H9 (cell line): ENCODE results near the gene CARHSP1. TPM values are rescaled to one million over a fixed set of nuclear protein-coding genes. Genes with fewer than 3 reads are reported as not detected.

ENCODE experiments used
- DNase-seq: peaks from one replicate; pipeline ENCODE4 v3.0.0-alpha.2; 2017
- H2AFZ ChIP-seq: one replicate; pipeline ENCODE4 v1.6.1; 2013; ENCODE audit warnings: mild to moderate bottlenecking, low read length, control low read depth, moderate library complexity
- H2AK5ac ChIP-seq: 2 replicates; pipeline ENCODE4 v1.6.1; 2013; ENCODE audit warnings: low read length, control low read depth, mixed read lengths; ENCODE audit not compliant: insufficient read length
- H2BK120ac ChIP-seq: one replicate; pipeline ENCODE4 v1.6.1; 2013; ENCODE audit warnings: low read depth, mild to moderate bottlenecking, low read length, control low read depth, inconsistent platforms; ENCODE audit not compliant: poor library complexity, severe bottlenecking
- H2BK12ac ChIP-seq: 2 replicates; pipeline ENCODE4 v1.6.1; 2013; ENCODE audit warnings: low read length, control low read depth, mixed read lengths, low read depth; ENCODE audit not compliant: insufficient read length
- H2BK15ac ChIP-seq: 2 replicates; pipeline ENCODE4 v1.6.1; 2013; ENCODE audit warnings: low read depth, low read length, control low read depth
- H2BK20ac ChIP-seq: one replicate; pipeline ENCODE4 v1.6.1; 2013; ENCODE audit warnings: low read depth, mild to moderate bottlenecking, low read length, control low read depth, inconsistent platforms; ENCODE audit not compliant: poor library complexity, severe bottlenecking
- H2BK5ac ChIP-seq: 2 replicates; pipeline ENCODE4 v1.6.1; 2013; ENCODE audit warnings: low read length, control low read depth, mixed read lengths; ENCODE audit not compliant: insufficient read length
- H3K14ac ChIP-seq: 2 replicates; pipeline ENCODE4 v1.6.1; 2013; ENCODE audit warnings: low read length, control low read depth; ENCODE audit not compliant: insufficient read depth
- H3K18ac ChIP-seq: 2 replicates; pipeline ENCODE4 v1.6.1; 2013; ENCODE audit warnings: low read depth, mild to moderate bottlenecking, mixed read lengths, low read length, control low read depth; ENCODE audit not compliant: insufficient read length
- H3K23ac ChIP-seq: 2 replicates; pipeline ENCODE4 v1.6.1; 2013; ENCODE audit warnings: low read length, control low read depth, mixed read lengths, low read depth; ENCODE audit not compliant: insufficient read length
- H3K23me2 ChIP-seq: 2 replicates; pipeline ENCODE4 v1.6.1; 2013; ENCODE audit warnings: low read depth, mild to moderate bottlenecking, mixed read lengths, low read length, control low read depth; ENCODE audit not compliant: insufficient read length, poor library complexity, severe bottlenecking
- H3K27ac ChIP-seq: 2 replicates; pipeline ENCODE4 v1.5.1; 2013; ENCODE audit warnings: low read length, control low read depth, mixed read lengths, low read depth; ENCODE audit not compliant: insufficient read length
- H3K27me3 ChIP-seq: 2 replicates; pipeline ENCODE4 v1.6.1; 2013; ENCODE audit warnings: low read length, control low read depth, inconsistent platforms; ENCODE audit not compliant: insufficient read depth
- H3K4ac ChIP-seq: 2 replicates; pipeline ENCODE4 v1.6.1; 2013; ENCODE audit warnings: low read depth, mild to moderate bottlenecking, control low read depth, inconsistent platforms, low read length, moderate library complexity
- H3K4me1 ChIP-seq: 2 replicates; pipeline ENCODE4 v1.6.1; 2013; ENCODE audit warnings: low read length, control low read depth, inconsistent platforms; ENCODE audit not compliant: insufficient read depth
- H3K4me2 ChIP-seq: 2 replicates; pipeline ENCODE4 v1.6.1; 2013; ENCODE audit warnings: low read length, control low read depth, mixed read lengths; ENCODE audit not compliant: insufficient read length, insufficient read depth
- H3K56ac ChIP-seq: 2 replicates; pipeline ENCODE4 v1.6.1; 2013; ENCODE audit warnings: low read depth, mild to moderate bottlenecking, mixed read lengths, low read length, control low read depth; ENCODE audit not compliant: insufficient read length
- H3K79me1 ChIP-seq: 2 replicates; pipeline ENCODE4 v1.6.1; 2013; ENCODE audit warnings: low read depth, mild to moderate bottlenecking, moderate library complexity, low read length, control low read depth, inconsistent platforms; ENCODE audit not compliant: insufficient read depth, poor library complexity, severe bottlenecking
- H3K79me2 ChIP-seq: 2 replicates; pipeline ENCODE4 v1.6.1; 2013; ENCODE audit warnings: low read length, control low read depth, inconsistent platforms; ENCODE audit not compliant: insufficient read depth
- H3K9ac ChIP-seq: 2 replicates; pipeline ENCODE4 v1.6.1; 2013; ENCODE audit warnings: low read length, control low read depth, mixed read lengths; ENCODE audit not compliant: insufficient read length; ENCODE audit errors: extremely low read depth
- H3K9me3 ChIP-seq: one replicate; pipeline ENCODE4 v1.6.1; 2013; ENCODE audit warnings: low read depth, low read length, inconsistent platforms; ENCODE audit not compliant: control insufficient read depth
- H3T11ph ChIP-seq: one replicate; pipeline ENCODE4 v1.6.1; 2013; ENCODE audit warnings: mild to moderate bottlenecking, low read length, control low read depth, inconsistent platforms
- H4K20me1 ChIP-seq: one replicate; pipeline ENCODE4 v1.6.1; 2013; ENCODE audit not compliant: control insufficient read depth, insufficient read length, insufficient read depth
- H4K5ac ChIP-seq: 2 replicates; pipeline ENCODE4 v1.6.1; 2013; ENCODE audit warnings: low read depth, mild to moderate bottlenecking, mixed read lengths, low read length, control low read depth; ENCODE audit not compliant: insufficient read length
- H4K8ac ChIP-seq: replicated peaks from 2 replicates; pipeline ENCODE4 v1.6.1; 2013; ENCODE audit warnings: low read length, control low read depth, mixed read lengths, low read depth; ENCODE audit not compliant: insufficient read length
- H4K91ac ChIP-seq: 2 replicates; pipeline ENCODE4 v1.6.1; 2013; ENCODE audit warnings: low read depth, mild to moderate bottlenecking, moderate library complexity, mixed read lengths, low read length, control low read depth; ENCODE audit not compliant: insufficient read length
- H3K27ac Mint-ChIP-seq, 3 experiments: 2 replicates in 2 of 3; 3 replicates in 1 of 3; pipeline ENCODE4 v1.8.0; 2020 to 2021; ENCODE audit warnings: mixed read lengths in 3 of 3, mild to moderate bottlenecking in 1 of 3, moderate library complexity in 1 of 3
- H3K27me3 Mint-ChIP-seq: 2 replicates; pipeline ENCODE4 v1.8.0; 2021; ENCODE audit warnings: low read depth, mild to moderate bottlenecking, moderate library complexity, mixed read lengths
- H3K36me3 Mint-ChIP-seq, 3 experiments: 2 replicates in 2 of 3; 3 replicates in 1 of 3; pipeline ENCODE4 v1.8.0; 2020 to 2021; ENCODE audit warnings: low read depth in 3 of 3, mixed read lengths in 3 of 3; ENCODE audit not compliant: insufficient read depth in 1 of 3
- H3K4me1 Mint-ChIP-seq, 2 experiments: 2 replicates each; pipeline ENCODE4 v1.8.0; 2020; ENCODE audit warnings: mixed read lengths in 2 of 2
- H3K4me3 Mint-ChIP-seq, 2 experiments: 2 replicates in 1 of 2; 3 replicates in 1 of 2; pipeline ENCODE4 v1.8.0; 2020 to 2021; ENCODE audit warnings: mild to moderate bottlenecking in 2 of 2, mixed read lengths in 2 of 2, moderate library complexity in 1 of 2
- H3K9me3 Mint-ChIP-seq, 2 experiments: 2 replicates in 1 of 2; 3 replicates in 1 of 2; pipeline ENCODE4 v1.8.0; 2020; ENCODE audit warnings: mild to moderate bottlenecking in 2 of 2, mixed read lengths in 2 of 2, moderate library complexity in 1 of 2
- CTCF ChIP-seq: fragments of 200-600 bp; sonication (generic); conservative IDR thresholded peaks from 3 replicates; pipeline ENCODE4 v1.8.0; 2021; ENCODE audit warnings: antibody characterized with exemption, mild to moderate bottlenecking
- WGBS: extraction: QIAGEN DNeasy Blood & Tissue Kit; methylation state at CpG from one replicate; pipeline ENCODE4 v1.1.7; 2013; ENCODE audit warnings: missing lambda C conversion rate, low lambda C conversion rate, mixed read lengths; ENCODE audit not compliant: insufficient read length; ENCODE audit errors: extremely low coverage; 5-methylcytosine and 5-hydroxymethylcytosine counted together
- total RNA-seq: library from RNA; stranded (reverse); gene quantifications from 2 replicates; pipeline ENCODE4 v1.2.1, GENCODE V29; 2021

Gene CARHSP1
- total RNA-seq, 1 experiment from 2014 or later, result 194 TPM

GRCh38 chr16:8808009-8808408 lies 60.8 kb downstream of the CARHSP1 start:
- Histone ChIP-seq H3K56ac (no peak overlapping the region), H4K20me1 (no peaks in the 10 kb centered on the region), H2AK5ac (no peak overlapping the region), H3T11ph (no peak overlapping the region), H2BK5ac (no peak overlapping the region), H3K9me3 (no peaks in the 10 kb centered on the region), H4K8ac (no peak overlapping the region), H3K79me1 (no peaks in the 10 kb centered on the region), H3K23ac (no peak overlapping the region), H3K4ac (no peak overlapping the region), H3K14ac (no peak overlapping the region), H3K9ac (no peak overlapping the region), H3K4me1 (no peaks in the 10 kb centered on the region), H4K91ac (no peak overlapping the region), H3K27ac (no peak overlapping the region), H3K18ac (no peak overlapping the region), H3K79me2 (no peaks in the 10 kb centered on the region), H3K23me2 (no peaks in the 10 kb centered on the region), H2BK12ac (no peak overlapping the region), H3K27me3 (no peaks in the 10 kb centered on the region), H2BK20ac (no peak overlapping the region), H2BK15ac (no peak overlapping the region), H2AFZ (no peak overlapping the region), H4K5ac (no peak overlapping the region), H3K4me2 (no peak overlapping the region), H2BK120ac (no peak overlapping the region)
- H3K36me3 Mint-ChIP-seq, result peaks cover 53 to 95% (median 85%) of the 10 kb centered on the region in 3 experiments; a peak in 6 of 7 replicates
- H3K27me3 Mint-ChIP-seq, result no peaks in the 10 kb centered on the region
- no CpG with 5 or more reads among the region's 3 CpGs for WGBS
- H3K4me3 Mint-ChIP-seq, result no peak overlapping the region
- no peaks in the 10 kb centered on the region for H3K9me3 Mint-ChIP-seq
- DNase-seq, result no peak
- no peaks in the 10 kb centered on the region for H3K4me1 Mint-ChIP-seq
- no peak overlapping the region; a peak in 1 of 7 replicates for H3K27ac Mint-ChIP-seq
- TF ChIP-seq CTCF, result no peak
